Liver (tissue), 9 donors: Measurements from ENCODE around the gene ZNF775. TPM values are rescaled to one million over a fixed set of nuclear protein-coding genes. Genes with fewer than 3 reads are reported as not detected.

Experiments used
- DNase-seq: peaks from one replicate; pipeline ENCODE4 v3.0.0-alpha.2; 2017; ENCODE audit warnings: low spot score
- H3K27ac ChIP-seq, 2 donors: one replicate each; pipeline ENCODE4 v1.7.0; 2013; ENCODE audit warnings: inconsistent platforms in 2 of 2, low read length in 2 of 2, control low read depth in 1 of 2, low read depth in 1 of 2, mild to moderate bottlenecking in 1 of 2
- H3K27me3 ChIP-seq, 4 donors: one replicate each; pipeline versions ENCODE4 v1.6.1 to v1.7.0; 2013; ENCODE audit warnings: low read length in 3 of 4, inconsistent platforms in 1 of 4, mild to moderate bottlenecking in 1 of 4, moderate library complexity in 1 of 4; ENCODE audit not compliant: control insufficient read depth in 4 of 4, insufficient read depth in 4 of 4
- H3K36me3 ChIP-seq, 4 donors: one replicate each; pipeline versions ENCODE4 v1.6.1 to v1.7.0; 2013; ENCODE audit warnings: low read length in 3 of 4, mild to moderate bottlenecking in 3 of 4, low read depth in 1 of 4, moderate library complexity in 1 of 4; ENCODE audit not compliant: control insufficient read depth in 4 of 4, insufficient read depth in 3 of 4
- H3K4me1 ChIP-seq, 4 donors: one replicate each; pipeline versions ENCODE4 v1.6.1 to v1.7.0; 2013; ENCODE audit warnings: low read length in 3 of 4, mild to moderate bottlenecking in 3 of 4, moderate library complexity in 1 of 4; ENCODE audit not compliant: control insufficient read depth in 4 of 4, insufficient read depth in 4 of 4
- H3K4me3 ChIP-seq, 3 donors: one replicate each; pipeline versions ENCODE4 v1.6.1 to v1.7.0; 2013; ENCODE audit warnings: low read length in 3 of 3, control low read depth in 1 of 3, low read depth in 1 of 3, mild to moderate bottlenecking in 1 of 3
- H3K9ac ChIP-seq, 2 donors: one replicate each; pipeline ENCODE4 v1.7.0; 2013; ENCODE audit warnings: low read length in 2 of 2, mild to moderate bottlenecking in 2 of 2, moderate library complexity in 2 of 2, control low read depth in 1 of 2, low read depth in 1 of 2
- H3K9me3 ChIP-seq, 4 donors: one replicate each; pipeline versions ENCODE4 v1.6.1 to v1.7.0; 2013; ENCODE audit warnings: low read length in 3 of 4; ENCODE audit not compliant: control insufficient read depth in 4 of 4
- ATF3 ChIP-seq: IDR thresholded peaks from 2 replicates; pipeline ENCODE4 v1.6.1; 2016; ENCODE audit warnings: antibody characterized with exemption
- EGR1 ChIP-seq, 2 donors: IDR thresholded peaks; 2 replicates each; pipeline ENCODE4 v1.6.1; 2016 to 2018; ENCODE audit warnings: antibody characterized with exemption in 2 of 2, low read depth in 2 of 2
- FOXA1 ChIP-seq: IDR thresholded peaks from 2 replicates; pipeline ENCODE4 v1.6.1; 2016; ENCODE audit warnings: antibody characterized with exemption
- FOXA2 ChIP-seq: IDR thresholded peaks from 2 replicates; pipeline ENCODE4 v1.6.1; 2016; ENCODE audit warnings: antibody characterized with exemption
- HNF4A ChIP-seq, 2 donors: conservative IDR thresholded peaks; 2 replicates each; pipeline ENCODE4 v1.6.1; 2016; ENCODE audit warnings: antibody characterized with exemption in 2 of 2, mild to moderate bottlenecking in 2 of 2
- HNF4G ChIP-seq: IDR thresholded peaks from 2 replicates; pipeline ENCODE4 v1.6.1; 2016; ENCODE audit warnings: antibody characterized with exemption
- JUND ChIP-seq, 2 donors: IDR thresholded peaks; 2 replicates each; pipeline ENCODE4 v1.6.1; 2016; ENCODE audit warnings: antibody characterized with exemption in 2 of 2
- MAX ChIP-seq: IDR thresholded peaks from 2 replicates; pipeline ENCODE4 v1.6.1; 2016; ENCODE audit warnings: antibody characterized with exemption
- NR2F2 ChIP-seq: IDR thresholded peaks from 2 replicates; pipeline ENCODE4 v1.6.1; 2016; ENCODE audit warnings: antibody characterized with exemption
- RAD21 ChIP-seq, 2 donors: IDR thresholded peaks; 2 replicates each; pipeline ENCODE4 v1.6.1; 2016; ENCODE audit warnings: antibody characterized with exemption in 2 of 2, mild to moderate bottlenecking in 2 of 2
- RXRA ChIP-seq, 2 donors: IDR thresholded peaks; 2 replicates each; pipeline ENCODE4 v1.6.1; 2017 to 2018; ENCODE audit warnings: antibody characterized with exemption in 2 of 2, mild to moderate bottlenecking in 1 of 2
- SP1 ChIP-seq: IDR thresholded peaks from 2 replicates; pipeline ENCODE4 v1.6.1; 2018; ENCODE audit warnings: antibody characterized with exemption, mild to moderate bottlenecking
- YY1 ChIP-seq: IDR thresholded peaks from 2 replicates; pipeline ENCODE4 v1.6.1; 2016; ENCODE audit warnings: antibody characterized with exemption, mild to moderate bottlenecking
- ZBTB33 ChIP-seq: IDR thresholded peaks from 2 replicates; pipeline ENCODE4 v1.6.1; 2016; ENCODE audit warnings: antibody characterized with exemption
- WGBS: extraction: QIAGEN DNeasy Blood & Tissue Kit; methylation state at CpG from one replicate; pipeline ENCODE4 v1.1.7; 2013; 5-methylcytosine and 5-hydroxymethylcytosine counted together
- polyA plus RNA-seq, 2 donors: library from polyadenylated mRNA; stranded (reverse) in 1 of 2; unstranded in 1 of 2; fragments of 200-250 nt in 1 of 2; fragments of >200 nt in 1 of 2; fragmentation: Nextera tagmentation in 1 of 2; extraction: Ambion mirVana in 1 of 2; gene quantifications; one replicate each; pipeline versions ENCODE4 v1.2.1 to v1.2.3, GENCODE V29; 2013 to 2015
- total RNA-seq, 2 donors: library from RNA; depleted of rRNA; stranded (reverse); fragments of >200 nt; gene quantifications; one replicate each; pipeline ENCODE4 v1.2.3, GENCODE V29; 2014
- TF ChIP-seq, protein P1 (sequence below): fragments of 150-350 bp; IDR thresholded peaks from 2 replicates; pipeline ENCODE4 v1.5.1; 2017; ENCODE audit warnings: improper control_type of control experiment, low read depth, low read length; ENCODE audit not compliant: missing input control
- TF ChIP-seq, protein P2 (sequence below): IDR thresholded peaks from 2 replicates; pipeline ENCODE4 v1.6.1; 2016; ENCODE audit warnings: antibody characterized with exemption, mild to moderate bottlenecking
- donor health status: healthy.
- donor health status: healthy.
- donor health status: healthy.
- donor health status: healthy.
- donor health status: healthy.

ZNF775 gene
- total and polyA plus RNA-seq, 4 donors, result 0.08 to 3.1 (median 0.52) TPM

GRCh38 chr7:150397346-150398107, 18.4 kb downstream of the ZNF775 start (continued):
- TF ChIP-seq ZBTB33 (no peak), NR2F2 (no peak)

DNA sequence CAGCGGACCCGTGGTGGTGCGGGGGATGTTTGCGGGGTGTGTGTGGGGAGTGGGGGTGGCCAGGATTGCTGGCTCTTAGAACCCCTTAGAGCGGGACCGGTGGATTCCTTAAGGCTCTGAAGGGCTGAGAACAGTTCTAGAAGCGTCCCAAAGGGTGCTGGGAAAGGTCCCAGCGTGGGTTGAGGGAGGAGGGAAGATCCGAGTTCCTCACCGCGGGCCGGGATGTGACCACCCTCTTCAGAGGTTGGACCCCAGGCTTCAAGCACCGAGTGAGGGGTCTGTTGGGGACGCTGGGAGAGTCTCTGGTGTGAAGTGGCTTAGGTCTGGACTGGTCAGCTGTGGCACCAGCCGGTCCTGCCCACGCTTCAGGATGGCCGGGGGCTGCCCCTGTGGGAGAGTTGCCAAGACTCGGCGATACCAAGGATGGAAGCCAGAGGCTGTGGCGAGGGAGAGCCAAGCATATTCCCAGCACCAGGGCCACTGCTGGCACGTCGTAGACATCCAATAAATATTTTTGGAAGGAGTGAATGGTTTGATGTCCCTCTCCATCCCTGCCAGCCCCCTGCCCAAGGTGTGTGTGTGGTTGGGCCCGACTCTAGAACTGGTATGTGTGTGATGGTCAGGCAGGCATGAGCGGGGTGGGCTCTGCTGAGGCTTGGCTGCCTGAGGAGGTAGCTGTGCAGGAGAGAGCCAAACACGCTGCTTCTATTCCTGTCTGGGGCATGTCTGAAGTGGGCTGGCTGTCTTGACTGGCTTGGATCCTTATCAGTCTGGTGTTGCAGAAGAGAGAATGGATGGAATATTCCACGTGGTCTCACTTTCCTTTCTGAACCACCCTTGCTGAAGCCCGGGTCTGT, 19.2 kb downstream of the ZNF775 start:
- Histone ChIP-seq H3K27ac (no peak overlapping the region), H3K4me3 (no peak overlapping the region), H3K9ac (no peak overlapping the region), H3K9me3 (no peaks in the 10 kb centered on the region), H3K27me3 (no peaks in the 10 kb centered on the region), H3K36me3 (peaks cover 0 to 4% (median 0%) of the 10 kb centered on the region in 4 donors), H3K4me1 (no peaks in the 10 kb centered on the region)
- 95% methylated on average over 27 of the region's 27 CpGs for WGBS
- DNase-seq, result no peak
- TF ChIP-seq FOXA2 (no peak), JUND (IDR thresholded peaks at IDR 0.05) (no peak), ZBTB33 (no peak), HNF4G (no peak), ATF3 (no peak), FOXA1 (no peak), NR2F2 (no peak), YY1 (no peak), MAX (no peak), RAD21 (IDR thresholded peaks at IDR 0.05) (no peak), HNF4A (conservative IDR thresholded peaks at IDR 0.05) (no peak), RXRA (IDR thresholded peaks at IDR 0.05) (no peak), SP1 (no peak), EGR1 (IDR thresholded peaks at IDR 0.05; ENCODE audit: low read depth in 2 of 2) (no peak)
- TF ChIP-seq, protein P1, sequence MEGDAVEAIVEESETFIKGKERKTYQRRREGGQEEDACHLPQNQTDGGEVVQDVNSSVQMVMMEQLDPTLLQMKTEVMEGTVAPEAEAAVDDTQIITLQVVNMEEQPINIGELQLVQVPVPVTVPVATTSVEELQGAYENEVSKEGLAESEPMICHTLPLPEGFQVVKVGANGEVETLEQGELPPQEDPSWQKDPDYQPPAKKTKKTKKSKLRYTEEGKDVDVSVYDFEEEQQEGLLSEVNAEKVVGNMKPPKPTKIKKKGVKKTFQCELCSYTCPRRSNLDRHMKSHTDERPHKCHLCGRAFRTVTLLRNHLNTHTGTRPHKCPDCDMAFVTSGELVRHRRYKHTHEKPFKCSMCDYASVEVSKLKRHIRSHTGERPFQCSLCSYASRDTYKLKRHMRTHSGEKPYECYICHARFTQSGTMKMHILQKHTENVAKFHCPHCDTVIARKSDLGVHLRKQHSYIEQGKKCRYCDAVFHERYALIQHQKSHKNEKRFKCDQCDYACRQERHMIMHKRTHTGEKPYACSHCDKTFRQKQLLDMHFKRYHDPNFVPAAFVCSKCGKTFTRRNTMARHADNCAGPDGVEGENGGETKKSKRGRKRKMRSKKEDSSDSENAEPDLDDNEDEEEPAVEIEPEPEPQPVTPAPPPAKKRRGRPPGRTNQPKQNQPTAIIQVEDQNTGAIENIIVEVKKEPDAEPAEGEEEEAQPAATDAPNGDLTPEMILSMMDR, result no peak
- TF ChIP-seq, protein P2, sequence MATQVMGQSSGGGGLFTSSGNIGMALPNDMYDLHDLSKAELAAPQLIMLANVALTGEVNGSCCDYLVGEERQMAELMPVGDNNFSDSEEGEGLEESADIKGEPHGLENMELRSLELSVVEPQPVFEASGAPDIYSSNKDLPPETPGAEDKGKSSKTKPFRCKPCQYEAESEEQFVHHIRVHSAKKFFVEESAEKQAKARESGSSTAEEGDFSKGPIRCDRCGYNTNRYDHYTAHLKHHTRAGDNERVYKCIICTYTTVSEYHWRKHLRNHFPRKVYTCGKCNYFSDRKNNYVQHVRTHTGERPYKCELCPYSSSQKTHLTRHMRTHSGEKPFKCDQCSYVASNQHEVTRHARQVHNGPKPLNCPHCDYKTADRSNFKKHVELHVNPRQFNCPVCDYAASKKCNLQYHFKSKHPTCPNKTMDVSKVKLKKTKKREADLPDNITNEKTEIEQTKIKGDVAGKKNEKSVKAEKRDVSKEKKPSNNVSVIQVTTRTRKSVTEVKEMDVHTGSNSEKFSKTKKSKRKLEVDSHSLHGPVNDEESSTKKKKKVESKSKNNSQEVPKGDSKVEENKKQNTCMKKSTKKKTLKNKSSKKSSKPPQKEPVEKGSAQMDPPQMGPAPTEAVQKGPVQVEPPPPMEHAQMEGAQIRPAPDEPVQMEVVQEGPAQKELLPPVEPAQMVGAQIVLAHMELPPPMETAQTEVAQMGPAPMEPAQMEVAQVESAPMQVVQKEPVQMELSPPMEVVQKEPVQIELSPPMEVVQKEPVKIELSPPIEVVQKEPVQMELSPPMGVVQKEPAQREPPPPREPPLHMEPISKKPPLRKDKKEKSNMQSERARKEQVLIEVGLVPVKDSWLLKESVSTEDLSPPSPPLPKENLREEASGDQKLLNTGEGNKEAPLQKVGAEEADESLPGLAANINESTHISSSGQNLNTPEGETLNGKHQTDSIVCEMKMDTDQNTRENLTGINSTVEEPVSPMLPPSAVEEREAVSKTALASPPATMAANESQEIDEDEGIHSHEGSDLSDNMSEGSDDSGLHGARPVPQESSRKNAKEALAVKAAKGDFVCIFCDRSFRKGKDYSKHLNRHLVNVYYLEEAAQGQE, result no peak
